Measurements from ENCODE around the gene MAP3K20. TPM values are rescaled to one million over a fixed set of nuclear protein-coding genes. Genes with fewer than 3 reads are reported as not detected.
A peak's percentile ranks its signal among the peaks of the same experiment; 100 is the strongest.
"Not testable (repeated sequence)": the region's sequence is repeated elsewhere in the genome, so short reads cannot be mapped to it uniquely, and the experiment has no call there.

MAP3K20 gene
- total RNA-seq, 1 experiment from 2014 or later = 44.5 TPM

DNA sequence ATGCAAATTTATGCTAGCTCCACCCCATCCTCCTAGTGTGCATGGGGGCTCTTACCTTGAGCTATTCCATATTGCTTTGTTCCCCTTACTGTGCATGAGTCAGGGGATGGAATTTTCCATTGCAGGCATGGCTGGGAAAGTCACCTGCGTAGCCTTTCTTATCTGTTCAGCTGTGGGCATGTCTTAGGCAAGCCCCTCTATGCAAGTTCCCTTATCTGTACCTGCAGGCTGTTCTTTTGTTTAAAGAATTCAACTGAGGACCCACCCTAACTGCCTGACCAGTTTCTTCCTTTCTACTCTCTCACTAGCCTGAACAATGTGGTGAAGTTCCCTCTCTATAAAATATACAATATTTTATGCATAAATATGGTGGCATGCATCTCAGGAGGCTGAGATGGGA lies 224.8 kb downstream of the MAP3K20 start:
- peaks cover 39% of the 10 kb centered on the region for H3K9me3 ChIP-seq
- no peaks in the 10 kb centered on the region for H3K4me1 Mint-ChIP-seq (ENCODE audit: low read depth, unreplicated experiment)
- no peak overlapping the region for H3K4me3 ChIP-seq (ENCODE audit: low read depth, low read length)
- H3K9me3 Mint-ChIP-seq (ENCODE audit: unreplicated experiment) = peaks cover 32% of the 10 kb centered on the region
- no TSS peak for BruUV-seq (replicated peaks)
- intact Hi-C loops (cut with micrococcal nuclease; ENCODE audit: unreplicated experiment) = no loop called here
- POLR2A ChIA-PET = no interaction called here
- CTCF ChIA-PET = no interaction called here
- no peak overlapping the region for H3K4me3 Mint-ChIP-seq (ENCODE audit: unreplicated experiment)
- no peak overlapping the region for H3K27ac Mint-ChIP-seq (ENCODE audit: unreplicated experiment)
- H3K36me3 Mint-ChIP-seq (ENCODE audit: insufficient read depth, unreplicated experiment) = no peaks in the 10 kb centered on the region
- no peaks in the 10 kb centered on the region for H3K27me3 Mint-ChIP-seq (ENCODE audit: insufficient read depth, unreplicated experiment)
- 0 out of 2 replicates have a peak, but pooled peaks cover 3% of the 10 kb centered on the region for H3K4me1 ChIP-seq
- no peaks in the 10 kb centered on the region for H3K27me3 ChIP-seq (replicated peaks; ENCODE audit: control insufficient read depth, insufficient read depth, low read length)
- no peaks in the 10 kb centered on the region for H3K36me3 ChIP-seq (ENCODE audit: control insufficient read depth, insufficient read depth, low read length)
- TF ChIP-seq, protein P1, sequence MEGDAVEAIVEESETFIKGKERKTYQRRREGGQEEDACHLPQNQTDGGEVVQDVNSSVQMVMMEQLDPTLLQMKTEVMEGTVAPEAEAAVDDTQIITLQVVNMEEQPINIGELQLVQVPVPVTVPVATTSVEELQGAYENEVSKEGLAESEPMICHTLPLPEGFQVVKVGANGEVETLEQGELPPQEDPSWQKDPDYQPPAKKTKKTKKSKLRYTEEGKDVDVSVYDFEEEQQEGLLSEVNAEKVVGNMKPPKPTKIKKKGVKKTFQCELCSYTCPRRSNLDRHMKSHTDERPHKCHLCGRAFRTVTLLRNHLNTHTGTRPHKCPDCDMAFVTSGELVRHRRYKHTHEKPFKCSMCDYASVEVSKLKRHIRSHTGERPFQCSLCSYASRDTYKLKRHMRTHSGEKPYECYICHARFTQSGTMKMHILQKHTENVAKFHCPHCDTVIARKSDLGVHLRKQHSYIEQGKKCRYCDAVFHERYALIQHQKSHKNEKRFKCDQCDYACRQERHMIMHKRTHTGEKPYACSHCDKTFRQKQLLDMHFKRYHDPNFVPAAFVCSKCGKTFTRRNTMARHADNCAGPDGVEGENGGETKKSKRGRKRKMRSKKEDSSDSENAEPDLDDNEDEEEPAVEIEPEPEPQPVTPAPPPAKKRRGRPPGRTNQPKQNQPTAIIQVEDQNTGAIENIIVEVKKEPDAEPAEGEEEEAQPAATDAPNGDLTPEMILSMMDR (IDR thresholded peaks at IDR 0.05; ENCODE audit: insufficient read depth in 1 of 2, low read depth in 1 of 2, low read length in 1 of 2, severe bottlenecking in 1 of 2, unreplicated experiment in 1 of 2) = no peak
- DNase-seq = peak; percentile 29 to 39

DNA sequence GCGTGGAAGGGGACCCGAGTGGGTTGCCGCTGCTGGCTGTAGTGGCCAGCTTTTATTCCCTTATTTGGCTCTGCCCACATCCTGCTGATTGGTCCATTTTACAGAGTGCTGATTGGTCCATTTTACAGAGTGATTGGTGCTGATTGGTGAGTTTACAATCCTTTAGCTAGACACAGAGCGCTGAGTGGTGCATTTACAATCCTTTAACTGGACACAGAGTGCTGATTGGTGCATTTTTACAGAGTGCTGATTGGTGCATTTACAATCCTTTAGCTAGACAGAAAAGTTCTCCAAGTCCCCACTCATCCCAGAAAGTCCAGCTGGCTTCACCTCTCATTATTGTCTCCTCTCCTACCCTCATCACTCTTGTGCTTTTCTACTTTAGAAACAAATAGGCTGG lies 225.9 kb downstream of the MAP3K20 start:
- CTCF ChIA-PET; H3K4me1 Mint-ChIP-seq (ENCODE audit: low read depth, unreplicated experiment); H3K36me3 ChIP-seq (ENCODE audit: control insufficient read depth, insufficient read depth, low read length); DNase-seq; intact Hi-C loops (cut with micrococcal nuclease; ENCODE audit: unreplicated experiment); H3K4me3 Mint-ChIP-seq (ENCODE audit: unreplicated experiment); POLR2A ChIA-PET; H3K4me1 ChIP-seq; H3K27me3 ChIP-seq (replicated peaks; ENCODE audit: control insufficient read depth, insufficient read depth, low read length); H3K27ac Mint-ChIP-seq (ENCODE audit: unreplicated experiment); H3K36me3 Mint-ChIP-seq (ENCODE audit: insufficient read depth, unreplicated experiment); H3K4me3 ChIP-seq (ENCODE audit: low read depth, low read length); H3K27me3 Mint-ChIP-seq (ENCODE audit: insufficient read depth, unreplicated experiment); BruUV-seq (replicated peaks): not testable (repeated sequence)
- H3K9me3 ChIP-seq = peaks cover 39% of the 10 kb centered on the region
- peaks cover 29% of the 10 kb centered on the region for H3K9me3 Mint-ChIP-seq (ENCODE audit: unreplicated experiment)

DNA sequence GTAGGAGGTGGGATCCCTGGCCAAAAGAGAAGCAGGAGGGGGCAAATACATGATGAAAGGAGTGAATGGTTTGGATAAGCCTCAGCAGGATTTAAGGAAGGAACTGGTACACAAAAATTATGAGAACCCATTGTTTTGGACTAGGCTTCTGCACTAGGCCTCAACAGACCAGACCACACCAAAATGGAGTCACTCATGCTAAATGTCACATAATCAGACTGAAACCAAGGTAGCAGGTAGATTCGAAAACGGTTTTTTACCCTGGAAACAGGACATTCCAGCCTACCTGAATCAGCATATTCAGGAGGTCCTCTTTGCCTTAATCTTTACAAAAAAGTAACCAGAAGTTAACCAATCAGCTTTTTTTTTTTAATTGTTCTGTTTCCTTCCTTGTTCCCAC lies 229.7 kb downstream of the MAP3K20 start:
- peaks cover 19% of the 10 kb centered on the region for H3K9me3 Mint-ChIP-seq (ENCODE audit: unreplicated experiment)
- H3K4me1 Mint-ChIP-seq (ENCODE audit: low read depth, unreplicated experiment) = no peaks in the 10 kb centered on the region
- intact Hi-C loops (cut with micrococcal nuclease; ENCODE audit: unreplicated experiment) = no loop called here
- no peaks in the 10 kb centered on the region for H3K27me3 Mint-ChIP-seq (ENCODE audit: insufficient read depth, unreplicated experiment)
- Histone ChIP-seq H3K4me3 (ENCODE audit: low read depth, low read length) (no peak overlapping the region), H3K9me3 (peaks cover 18% of the 10 kb centered on the region), H3K27me3 (replicated peaks; ENCODE audit: control insufficient read depth, insufficient read depth, low read length) (no peaks in the 10 kb centered on the region), H3K36me3 (ENCODE audit: control insufficient read depth, insufficient read depth, low read length) (no peaks in the 10 kb centered on the region), H3K4me1 (0 out of 2 replicates have a peak, but pooled peaks cover 3% of the 10 kb centered on the region)
- no peak overlapping the region for H3K27ac Mint-ChIP-seq (ENCODE audit: unreplicated experiment)
- no peak for DNase-seq
- no peak overlapping the region for H3K4me3 Mint-ChIP-seq (ENCODE audit: unreplicated experiment)
- no peaks in the 10 kb centered on the region for H3K36me3 Mint-ChIP-seq (ENCODE audit: insufficient read depth, unreplicated experiment)
- ChIA-PET POLR2A (no interaction called here), CTCF (no interaction called here)
- no TSS peak for BruUV-seq (replicated peaks)
- TF ChIP-seq, protein P1 (IDR thresholded peaks at IDR 0.05; ENCODE audit: insufficient read depth in 1 of 2, low read depth in 1 of 2, low read length in 1 of 2, severe bottlenecking in 1 of 2, unreplicated experiment in 1 of 2) = no peak

DNA sequence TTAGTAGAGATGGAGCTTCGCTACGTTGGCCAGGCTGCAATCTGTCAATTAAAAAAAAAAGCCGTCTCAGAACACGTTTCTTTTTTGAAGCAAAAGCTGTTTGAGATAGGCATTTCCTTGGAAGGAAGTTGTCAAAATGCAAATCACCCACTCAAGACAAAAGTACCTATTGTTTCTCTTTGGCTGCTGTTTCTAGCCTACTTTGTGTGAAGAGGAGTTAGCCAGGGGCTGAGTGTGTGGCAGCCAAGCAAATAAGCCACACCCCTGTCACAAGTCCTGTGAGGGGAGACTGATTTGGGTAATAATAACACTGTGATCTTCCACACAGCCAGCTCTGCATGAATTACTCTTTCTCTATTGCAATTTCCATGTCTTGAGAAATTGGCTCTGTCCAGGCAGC lies 231.6 kb downstream of the MAP3K20 start:
- ChIA-PET CTCF (interaction anchor here (0.5 kb wide), 1 partner anchor 375 kb away, joined by 3 read pairs; no protein-coding TSS in a partner anchor), POLR2A (no interaction called here)
- intact Hi-C loops (cut with micrococcal nuclease; ENCODE audit: unreplicated experiment) = no loop called here
- no peaks in the 10 kb centered on the region for H3K27me3 ChIP-seq (replicated peaks; ENCODE audit: control insufficient read depth, insufficient read depth, low read length)
- H3K36me3 Mint-ChIP-seq (ENCODE audit: insufficient read depth, unreplicated experiment) = no peaks in the 10 kb centered on the region
- H3K27ac Mint-ChIP-seq (ENCODE audit: unreplicated experiment) = no peak overlapping the region
- no peak overlapping the region for H3K4me3 ChIP-seq (ENCODE audit: low read depth, low read length)
- peaks cover 4% of the 10 kb centered on the region for H3K4me1 Mint-ChIP-seq (ENCODE audit: low read depth, unreplicated experiment)
- H3K4me3 Mint-ChIP-seq (ENCODE audit: unreplicated experiment) = no peak overlapping the region
- H3K9me3 ChIP-seq = peaks cover 3% of the 10 kb centered on the region
- no peaks in the 10 kb centered on the region for H3K36me3 ChIP-seq (ENCODE audit: control insufficient read depth, insufficient read depth, low read length)
- no TSS peak for BruUV-seq (replicated peaks)
- peaks cover 19% of the 10 kb centered on the region for H3K9me3 Mint-ChIP-seq (ENCODE audit: unreplicated experiment)
- DNase-seq = no peak
- TF ChIP-seq, protein P1 (IDR thresholded peaks at IDR 0.05; ENCODE audit: insufficient read depth in 1 of 2, low read depth in 1 of 2, low read length in 1 of 2, severe bottlenecking in 1 of 2, unreplicated experiment in 1 of 2) = no peak
- H3K4me1 ChIP-seq = no peaks in the 10 kb centered on the region
- no peaks in the 10 kb centered on the region for H3K27me3 Mint-ChIP-seq (ENCODE audit: insufficient read depth, unreplicated experiment)

DNA sequence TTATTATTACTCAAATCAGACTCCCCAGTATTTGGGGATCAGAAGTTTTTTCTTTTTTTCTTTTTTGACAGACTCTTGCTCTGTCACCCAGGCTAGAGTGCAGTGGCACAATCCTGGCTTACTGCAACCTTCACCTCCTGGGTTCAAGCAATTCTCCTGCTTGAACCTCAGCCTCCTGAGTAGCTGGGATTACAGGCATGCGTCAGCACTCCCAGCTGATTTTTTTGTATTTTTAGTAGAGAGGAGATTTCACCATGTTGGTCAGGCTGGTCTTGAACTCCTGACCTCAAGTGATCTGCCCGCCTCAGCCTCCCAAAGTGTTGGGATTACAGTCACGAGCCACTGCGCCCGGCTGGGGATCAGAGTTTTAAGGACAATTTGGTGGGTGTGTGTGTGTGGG lies 233.7 kb downstream of the MAP3K20 start:
- H3K4me1 ChIP-seq; H3K36me3 ChIP-seq (ENCODE audit: control insufficient read depth, insufficient read depth, low read length); POLR2A ChIA-PET; H3K36me3 Mint-ChIP-seq (ENCODE audit: insufficient read depth, unreplicated experiment); CTCF ChIA-PET; BruUV-seq (replicated peaks); H3K27me3 Mint-ChIP-seq (ENCODE audit: insufficient read depth, unreplicated experiment); H3K4me3 ChIP-seq (ENCODE audit: low read depth, low read length); H3K27ac Mint-ChIP-seq (ENCODE audit: unreplicated experiment); DNase-seq; H3K4me3 Mint-ChIP-seq (ENCODE audit: unreplicated experiment); H3K9me3 ChIP-seq; intact Hi-C loops (cut with micrococcal nuclease; ENCODE audit: unreplicated experiment); H3K27me3 ChIP-seq (replicated peaks; ENCODE audit: control insufficient read depth, insufficient read depth, low read length); H3K4me1 Mint-ChIP-seq (ENCODE audit: low read depth, unreplicated experiment): not testable (repeated sequence)
- H3K9me3 Mint-ChIP-seq (ENCODE audit: unreplicated experiment) = peaks cover 19% of the 10 kb centered on the region
